GM18868 (cell line): ENCODE measurements around the gene REEP5.
"Not testable (repeated sequence)": the region's sequence is repeated elsewhere in the genome, so short reads cannot be mapped to it uniquely, and the experiment has no call there.

Experiments
- ATAC-seq: cut with Tn5 transposase; IDR thresholded peaks from one replicate; pipeline ENCODE4 v1.9.1; 2021; ENCODE audit warnings: mild to moderate bottlenecking, moderate library complexity; ENCODE audit not compliant: unreplicated experiment

The REEP5 gene

GRCh38 chr5:112921833-112922817 lies at the start of gene REEP5:
Gene REEP5, minus strand, starts transcription at chr5:112922227. Its CDS starts 37 bp downstream, at chr5:112922190.
- peak; percentile 66 for ATAC-seq

GRCh38 chr5:112971276-112971675 lies 49.2 kb upstream of the REEP5 start:
- ATAC-seq = no peak

GRCh38 chr5:112968411-112969106 lies 46.5 kb upstream of the REEP5 start:
- ATAC-seq = no peak

GRCh38 chr5:112967520-112968083 lies 45.6 kb upstream of the REEP5 start:
- no peak for ATAC-seq

GRCh38 chr5:112965733-112966306 lies 43.8 kb upstream of the REEP5 start:
- ATAC-seq = no peak

- not testable (repeated sequence) for ATAC-seq
Observed at GRCh38 chr5:112963374-112963733, 41.3 kb upstream of the REEP5 start.

- ATAC-seq = no peak
Observed at GRCh38 chr5:112960863-112961504, 39.0 kb upstream of the REEP5 start.

GRCh38 chr5:112960315-112960714 lies 38.3 kb upstream of the REEP5 start:
- ATAC-seq = no peak

GRCh38 chr5:112959872-112960271 lies 37.8 kb upstream of the REEP5 start:
- not testable (repeated sequence) for ATAC-seq

- peak; percentile 92 for ATAC-seq
Observed at GRCh38 chr5:112958093-112959088, 36.4 kb upstream of the REEP5 start.

- ATAC-seq = no peak
Observed at GRCh38 chr5:112957036-112957808, 35.2 kb upstream of the REEP5 start.

- no peak for ATAC-seq
Observed at GRCh38 chr5:112956606-112957005, 34.6 kb upstream of the REEP5 start.

- peak; percentile 76 for ATAC-seq
Observed at GRCh38 chr5:112951124-112951702, 29.2 kb upstream of the REEP5 start.

- no peak for ATAC-seq
Observed at GRCh38 chr5:112948458-112948857, 26.4 kb upstream of the REEP5 start.

- ATAC-seq = no peak
Observed at GRCh38 chr5:112940670-112941069, 18.6 kb upstream of the REEP5 start.

- ATAC-seq = no peak
Observed at GRCh38 chr5:112938286-112938685, 16.3 kb upstream of the REEP5 start.

- no peak for ATAC-seq
Observed at GRCh38 chr5:112935675-112936074, 13.6 kb upstream of the REEP5 start.

GRCh38 chr5:112934366-112934663 lies 12.3 kb upstream of the REEP5 start:
- no peak for ATAC-seq
